NCI-H460 (cell line): ENCODE measurements around the gene ZSCAN12. TPM values are rescaled to one million over a fixed set of nuclear protein-coding genes. Genes with fewer than 3 reads are reported as not detected.

Experiments
- DNase-seq: peaks from one replicate; pipeline ENCODE4 v3.0.0-alpha.2; 2016; ENCODE audit warnings: low read depth; ENCODE audit errors: extremely low read depth
- total RNA-seq: library from RNA; depleted of rRNA; stranded (reverse); fragments of >200 nt; shearing (Covaris generic); gene quantifications from 2 replicates; pipeline ENCODE4 v1.2.3, GENCODE V29; 2014

The ZSCAN12 gene
- total RNA-seq, 1 experiment from 2014 or later = 5.7 TPM

GRCh38 chr6:28355743-28356665 is 43.5 kb downstream of the ZSCAN12 start:
- DNase-seq = peak; percentile 80

DNA sequence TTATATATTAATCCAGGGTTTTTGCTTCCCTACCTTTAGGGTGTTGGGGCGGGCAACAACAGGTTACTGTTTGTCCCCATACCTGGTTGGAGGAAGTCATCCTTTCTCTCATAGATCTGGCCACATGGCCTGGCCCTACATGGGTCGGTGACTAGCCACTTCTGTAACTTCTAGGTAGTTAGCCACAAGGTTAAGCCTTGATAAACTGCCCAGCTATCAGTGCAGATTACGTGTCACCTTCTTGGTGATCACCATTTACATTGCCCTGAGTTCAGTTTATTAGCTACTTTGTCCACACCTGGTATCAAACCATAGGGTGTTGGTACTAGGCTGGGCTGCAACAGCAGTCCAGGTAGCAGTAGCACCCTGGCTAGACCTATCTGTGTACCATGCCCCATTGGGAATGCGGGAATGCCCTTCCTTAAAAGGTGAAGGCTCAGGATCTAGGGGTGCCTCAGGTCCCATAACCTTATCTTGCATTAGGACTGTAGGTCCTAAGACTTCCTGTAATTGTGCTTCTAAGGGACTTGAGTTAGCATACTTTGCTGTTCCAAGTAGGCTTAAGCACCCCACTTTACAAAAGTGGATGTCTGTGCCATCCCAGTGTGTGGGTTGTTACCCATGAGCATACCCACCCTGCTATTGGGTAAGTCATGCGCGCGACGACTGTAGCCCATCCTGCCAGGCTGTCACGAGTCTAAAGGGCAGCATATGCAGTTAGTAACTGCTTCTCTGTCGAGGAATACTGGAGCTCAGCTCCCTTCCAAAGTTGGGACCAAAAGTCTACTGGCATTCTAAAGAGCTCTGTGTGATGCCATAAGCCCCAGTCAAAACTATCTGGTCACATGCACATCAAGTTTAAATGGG is 44.6 kb downstream of the ZSCAN12 start:
- DNase-seq = no peak

DNA sequence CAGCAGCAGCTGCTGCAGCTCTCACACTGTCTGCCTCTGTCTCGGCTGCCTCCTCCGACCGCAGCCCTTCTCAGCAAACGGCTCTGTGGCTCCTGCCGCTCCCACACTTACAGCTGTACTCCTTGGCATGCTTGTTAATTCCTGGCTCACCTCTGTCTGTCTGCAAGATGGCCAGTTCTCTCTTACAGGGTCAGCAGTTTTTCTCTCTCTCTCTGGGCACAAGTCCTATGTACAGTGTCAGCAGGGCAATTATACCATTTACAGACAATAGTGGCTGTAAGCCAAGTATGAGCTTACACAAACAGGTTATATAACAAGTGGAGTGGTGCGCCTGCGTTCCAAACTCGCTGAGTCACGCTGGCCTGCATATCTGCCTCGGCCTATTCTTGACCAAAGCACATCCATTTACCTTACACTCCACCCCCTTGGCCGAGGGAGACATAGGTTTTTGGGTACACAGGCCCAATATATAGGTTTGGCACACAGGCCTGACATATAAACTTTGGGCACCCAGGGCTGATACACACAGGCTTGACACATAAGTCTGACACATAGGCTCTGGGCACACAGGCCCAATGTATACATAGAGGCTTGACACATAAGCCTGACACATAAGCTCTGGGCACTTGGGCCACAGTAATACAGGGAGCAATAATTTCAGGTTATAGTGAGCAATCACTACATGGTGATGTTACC is 45.4 kb downstream of the ZSCAN12 start:
- peak; percentile 71 for DNase-seq

DNA sequence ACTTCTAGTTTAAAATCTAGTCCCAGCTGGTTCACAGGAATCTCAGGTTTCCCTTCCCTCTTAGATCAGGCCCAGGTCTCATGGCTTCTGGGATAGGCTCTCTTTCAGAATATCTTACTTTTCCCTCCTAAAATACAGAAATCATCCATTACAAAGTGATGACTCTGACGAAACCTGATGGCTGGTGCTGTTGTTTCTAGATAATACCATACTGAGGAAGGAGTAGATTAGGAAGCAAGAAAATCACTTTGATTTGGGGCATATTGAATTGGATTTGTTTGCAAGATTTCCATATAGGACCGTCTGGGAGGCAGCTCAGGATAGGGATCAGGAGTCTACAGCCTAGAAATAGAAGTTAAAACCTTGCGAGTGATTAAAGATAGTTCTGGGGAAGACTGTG is 46.2 kb downstream of the ZSCAN12 start:
- DNase-seq = no peak

DNA sequence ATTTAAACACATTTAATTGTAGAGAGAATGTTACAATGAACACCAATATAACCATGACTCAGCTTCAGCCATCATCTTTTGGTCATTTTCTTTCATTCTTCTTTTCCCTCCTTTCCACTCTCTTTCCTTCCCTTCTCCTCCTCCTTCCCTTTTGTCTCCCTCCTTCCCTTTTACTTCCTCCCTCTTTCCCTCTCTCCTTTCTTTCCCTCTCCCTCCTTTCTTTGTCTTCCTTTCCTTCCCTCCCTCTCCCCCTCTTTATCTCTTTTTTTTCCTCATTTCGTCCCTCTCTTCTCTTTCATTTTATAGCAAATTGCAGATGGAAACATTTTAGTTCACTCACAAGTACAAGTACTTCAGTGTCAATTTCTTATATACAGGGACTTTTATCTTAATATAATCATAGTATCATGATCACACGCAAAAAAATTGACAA is 48.0 kb downstream of the ZSCAN12 start:
- no peak for DNase-seq

- DNase-seq = no peak
Measured at GRCh38 chr6:28351087-28351486, 48.5 kb downstream of the ZSCAN12 start.

GRCh38 chr6:28349892-28350737 is 49.4 kb downstream of the ZSCAN12 start, which contains the start of gene ZKSCAN3:
Gene ZKSCAN3, plus strand, starts transcription at chr6:28349947. Its CDS starts 9,640 bp downstream, at chr6:28359587.
- peak; percentile 72 for DNase-seq

DNA sequence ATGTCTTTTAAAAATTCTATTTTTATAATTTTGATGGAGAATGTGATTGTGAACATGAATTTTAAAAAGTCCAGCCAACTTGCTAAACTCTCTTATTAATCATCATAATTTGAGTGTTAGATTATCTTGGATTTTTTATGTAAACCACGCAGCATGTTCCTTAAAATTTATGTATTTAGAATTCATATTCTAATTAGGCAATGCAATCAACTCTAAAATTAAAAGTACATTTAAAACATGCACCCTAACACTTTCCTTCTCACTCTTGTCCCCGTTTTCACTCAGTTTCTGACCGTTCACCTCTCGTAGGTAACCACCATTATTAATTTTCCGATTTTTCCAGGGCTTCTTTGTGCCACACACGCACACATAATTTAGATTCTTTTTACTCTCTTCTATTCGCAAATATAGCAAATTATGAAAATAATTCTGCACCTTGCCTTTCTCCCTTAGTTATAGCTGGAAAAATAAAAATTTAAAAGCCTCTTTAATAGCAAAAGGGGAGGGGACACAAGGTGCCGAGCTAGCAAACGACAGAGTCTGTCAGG is 50.1 kb downstream of the ZSCAN12 start:
- no peak for DNase-seq

DNA sequence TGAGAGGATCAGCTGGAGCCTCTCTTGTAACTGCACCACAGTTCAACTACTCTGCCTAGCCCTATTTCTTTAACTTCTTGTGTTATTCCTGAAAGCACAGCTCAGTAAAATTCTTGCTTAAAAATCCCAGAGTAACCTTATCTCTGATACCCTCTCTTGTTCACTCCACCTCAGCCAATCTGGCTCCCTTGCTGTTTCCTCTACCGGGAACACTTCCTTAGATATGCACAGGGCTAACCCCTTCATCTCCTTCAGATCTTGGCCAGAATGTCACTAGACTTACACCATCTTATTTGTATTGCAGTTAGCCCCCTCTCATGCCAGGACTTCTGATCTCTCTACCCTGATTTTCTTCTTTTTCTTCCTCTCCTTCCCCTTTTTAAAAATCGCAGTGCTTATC is 52.4 kb downstream of the ZSCAN12 start:
- no peak for DNase-seq

DNA sequence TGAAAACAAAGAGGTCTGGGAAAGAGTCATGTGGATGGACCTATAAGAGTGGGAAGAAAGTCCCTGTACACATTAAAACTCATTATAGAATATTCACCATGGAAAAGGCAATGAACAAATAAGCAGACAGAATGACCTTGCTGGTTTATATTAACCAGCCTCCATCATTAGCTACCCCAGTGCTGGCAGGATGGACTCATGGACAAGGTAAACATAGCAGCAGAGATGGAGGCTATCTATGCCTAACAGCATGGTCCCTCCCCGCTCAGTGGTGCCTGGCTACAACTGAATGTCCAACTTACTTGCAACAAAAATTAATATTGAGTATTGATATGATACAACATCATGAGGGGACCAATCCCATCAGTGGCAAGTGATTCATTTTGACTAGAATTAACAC is 54.3 kb downstream of the ZSCAN12 start:
- DNase-seq = no peak

- DNase-seq = no peak
Measured at GRCh38 chr6:28343898-28344677, 55.5 kb downstream of the ZSCAN12 start.

GRCh38 chr6:28340310-28341095 is 59.0 kb downstream of the ZSCAN12 start:
- no peak for DNase-seq

GRCh38 chr6:28337121-28337520 is 62.4 kb downstream of the ZSCAN12 start:
- no peak for DNase-seq

GRCh38 chr6:28336284-28337120 is 63.0 kb downstream of the ZSCAN12 start:
- no peak for DNase-seq

GRCh38 chr6:28335564-28336283 is 63.8 kb downstream of the ZSCAN12 start, which contains the start of gene ZSCAN31:
Gene ZSCAN31, minus strand, starts transcription at chr6:28336148. Its CDS starts 6,465 bp downstream, at chr6:28329683.
- DNase-seq = no peak

GRCh38 chr6:28335040-28335563 is 64.4 kb downstream of the ZSCAN12 start:
- DNase-seq = no peak
